IPS-20b (cell line): ENCODE measurements around the gene NIN.

Experiments
- H3K27ac ChIP-seq: one replicate; pipeline ENCODE4 v1.5.1; 2013; ENCODE audit warnings: low read length
- H3K27me3 ChIP-seq: 2 replicates; pipeline ENCODE4 v1.6.1; 2013; ENCODE audit warnings: mild to moderate bottlenecking, low read length, inconsistent platforms; ENCODE audit not compliant: insufficient read depth
- H3K36me3 ChIP-seq: 2 replicates; pipeline ENCODE4 v1.6.1; 2013; ENCODE audit warnings: low read depth, mild to moderate bottlenecking, inconsistent platforms, low read length, moderate library complexity; ENCODE audit not compliant: insufficient read depth
- H3K4me1 ChIP-seq: 2 replicates; pipeline ENCODE4 v1.6.1; 2013; ENCODE audit warnings: mild to moderate bottlenecking, control low read depth, inconsistent platforms, low read length, moderate library complexity; ENCODE audit not compliant: insufficient read depth
- H3K4me3 ChIP-seq: 2 replicates; pipeline ENCODE4 v1.5.1; 2013; ENCODE audit warnings: mild to moderate bottlenecking, low read length, inconsistent platforms
- H3K9ac ChIP-seq: 2 replicates; pipeline ENCODE4 v1.6.1; 2013; ENCODE audit warnings: low read depth, mild to moderate bottlenecking, inconsistent platforms, low read length, moderate library complexity
- H3K9me3 ChIP-seq: 2 replicates; pipeline ENCODE4 v1.6.1; 2013; ENCODE audit warnings: mild to moderate bottlenecking, low read depth, low read length, inconsistent platforms; ENCODE audit not compliant: insufficient read depth

NIN gene

DNA sequence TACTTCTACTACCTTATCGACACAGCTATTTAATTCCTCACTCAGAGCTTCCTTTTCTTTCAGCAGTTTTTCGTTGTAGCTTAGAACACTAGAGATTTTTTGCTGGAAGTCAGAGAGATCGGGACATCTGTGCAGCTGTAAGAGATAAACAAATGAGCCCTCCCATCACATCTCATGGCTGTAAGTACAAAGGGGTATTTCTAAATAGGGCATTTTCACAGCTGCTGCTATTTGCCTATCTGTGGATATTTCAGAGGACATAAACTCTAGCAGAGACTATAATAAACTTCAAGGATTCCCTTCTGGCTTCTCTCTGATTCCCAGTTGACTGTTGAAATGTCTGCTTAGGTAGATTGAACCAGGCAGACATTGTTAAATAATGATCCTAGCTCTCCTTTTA, 86.7 kb downstream of the NIN start:
- Histone ChIP-seq H3K4me1 (no peaks in the 10 kb centered on the region), H3K27ac (no peak overlapping the region), H3K4me3 (no peak overlapping the region), H3K9ac (no peak overlapping the region; the same call in 1 of the 2 replicates), H3K36me3 (peaks cover 37% of the 10 kb centered on the region), H3K27me3 (no peaks in the 10 kb centered on the region), H3K9me3 (no peaks in the 10 kb centered on the region)

DNA sequence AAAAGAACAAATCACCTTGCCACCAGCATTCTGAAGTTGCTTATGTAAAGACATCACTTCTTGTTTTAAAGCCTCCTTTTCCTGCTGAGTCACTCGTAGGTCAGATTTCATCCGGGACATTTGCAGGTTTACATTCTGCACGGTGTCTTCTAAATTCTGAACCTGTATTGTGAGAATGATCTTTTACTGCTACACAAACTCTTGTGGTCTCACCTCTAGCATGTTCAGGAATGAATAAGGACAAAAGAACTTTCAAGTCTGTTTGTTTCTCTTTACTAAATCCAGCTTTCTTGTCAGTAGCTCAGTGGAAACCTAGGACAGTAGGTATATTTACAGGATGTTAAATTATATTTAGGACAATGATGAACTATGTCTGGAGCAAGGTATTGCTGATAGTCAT, 89.4 kb downstream of the NIN start:
- no peak overlapping the region for H3K9ac ChIP-seq
- no peaks in the 10 kb centered on the region for H3K27me3 ChIP-seq
- peaks cover 49% of the 10 kb centered on the region for H3K36me3 ChIP-seq

DNA sequence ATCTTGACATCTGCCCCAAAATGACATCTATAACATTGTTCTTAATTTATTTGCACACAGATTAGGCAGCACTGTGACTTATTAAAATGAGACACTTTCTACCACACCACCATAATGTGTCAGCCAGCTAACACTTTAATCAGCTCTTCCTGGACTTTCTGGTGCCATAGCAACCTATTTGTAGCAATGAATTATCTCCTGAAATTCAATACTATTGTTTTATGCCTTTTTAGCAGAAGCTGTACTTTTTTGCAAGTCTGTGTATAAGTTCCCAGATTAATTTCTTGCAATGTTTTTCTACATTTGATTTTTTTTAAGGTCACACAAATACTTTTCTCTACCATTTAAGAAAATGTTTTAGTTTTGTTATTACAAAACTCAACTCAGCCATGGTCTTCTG, 90.1 kb downstream of the NIN start:
- Histone ChIP-seq H3K27ac (no peak overlapping the region), H3K4me1 (no peaks in the 10 kb centered on the region), H3K9ac (no peak overlapping the region)

More for the DNA sequence above, 89.4 kb downstream of the NIN start:
- Histone ChIP-seq H3K4me3 (no peak overlapping the region), H3K4me1 (no peaks in the 10 kb centered on the region), H3K9me3 (no peaks in the 10 kb centered on the region), H3K27ac (no peak overlapping the region)

DNA sequence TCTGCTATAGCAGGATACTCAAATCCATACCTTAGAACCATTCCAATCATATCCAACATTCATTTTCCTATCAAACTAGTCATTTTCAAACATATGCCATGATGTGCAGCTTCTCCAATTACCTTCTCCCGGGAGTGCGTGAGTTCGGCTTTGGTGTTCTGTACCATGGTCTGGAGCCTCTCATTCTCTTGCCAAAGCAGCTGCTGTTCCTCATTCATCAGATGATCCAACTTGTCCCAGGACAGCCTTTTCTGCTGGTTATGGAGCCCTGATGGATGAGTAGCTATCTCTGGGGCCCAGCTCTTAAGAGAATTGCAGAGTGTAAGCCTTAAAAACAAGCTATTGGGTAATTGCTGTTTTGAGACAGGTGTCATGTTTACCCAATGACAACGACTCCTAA, 91.8 kb downstream of the NIN start:
- Histone ChIP-seq H3K4me3 (no peak overlapping the region), H3K9ac (no peak overlapping the region), H3K9me3 (no peaks in the 10 kb centered on the region), H3K27ac (no peak overlapping the region), H3K4me1 (no peaks in the 10 kb centered on the region), H3K27me3 (no peaks in the 10 kb centered on the region), H3K36me3 (peaks cover 66% of the 10 kb centered on the region)

More for the DNA sequence above, 90.1 kb downstream of the NIN start:
- H3K27me3 ChIP-seq, result no peaks in the 10 kb centered on the region
- H3K4me3 ChIP-seq, result no peak overlapping the region
- H3K36me3 ChIP-seq, result peaks cover 53% of the 10 kb centered on the region
- no peaks in the 10 kb centered on the region for H3K9me3 ChIP-seq

DNA sequence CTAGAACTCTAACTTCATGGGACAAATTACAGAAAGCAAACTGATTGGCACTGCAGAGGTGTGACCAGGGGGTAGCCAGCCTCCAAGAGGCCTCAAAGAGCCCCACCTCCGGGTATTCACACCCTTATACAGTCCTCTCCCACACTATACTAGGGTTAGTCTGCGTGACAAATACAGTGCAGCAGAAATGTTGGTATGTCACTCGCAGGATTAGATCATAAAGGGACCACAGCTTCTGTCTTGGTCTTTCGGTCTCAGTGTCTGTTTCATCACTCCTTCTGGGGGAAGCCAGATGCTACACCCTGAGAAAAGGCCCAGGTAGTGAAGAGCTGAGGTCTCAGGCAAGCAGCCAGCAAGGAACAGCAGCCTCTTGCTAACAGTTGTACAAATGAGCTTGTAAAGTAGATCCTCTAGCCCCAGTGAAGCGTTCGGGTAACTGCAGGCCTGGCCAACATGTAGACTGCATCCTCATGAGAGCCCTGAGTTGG, 94.0 kb downstream of the NIN start:
- Histone ChIP-seq H3K4me1 (no peaks in the 10 kb centered on the region), H3K9me3 (no peaks in the 10 kb centered on the region), H3K4me3 (no peak overlapping the region), H3K27ac (no peak overlapping the region), H3K27me3 (no peaks in the 10 kb centered on the region), H3K9ac (no peak overlapping the region), H3K36me3 (peaks cover 59% of the 10 kb centered on the region)

DNA sequence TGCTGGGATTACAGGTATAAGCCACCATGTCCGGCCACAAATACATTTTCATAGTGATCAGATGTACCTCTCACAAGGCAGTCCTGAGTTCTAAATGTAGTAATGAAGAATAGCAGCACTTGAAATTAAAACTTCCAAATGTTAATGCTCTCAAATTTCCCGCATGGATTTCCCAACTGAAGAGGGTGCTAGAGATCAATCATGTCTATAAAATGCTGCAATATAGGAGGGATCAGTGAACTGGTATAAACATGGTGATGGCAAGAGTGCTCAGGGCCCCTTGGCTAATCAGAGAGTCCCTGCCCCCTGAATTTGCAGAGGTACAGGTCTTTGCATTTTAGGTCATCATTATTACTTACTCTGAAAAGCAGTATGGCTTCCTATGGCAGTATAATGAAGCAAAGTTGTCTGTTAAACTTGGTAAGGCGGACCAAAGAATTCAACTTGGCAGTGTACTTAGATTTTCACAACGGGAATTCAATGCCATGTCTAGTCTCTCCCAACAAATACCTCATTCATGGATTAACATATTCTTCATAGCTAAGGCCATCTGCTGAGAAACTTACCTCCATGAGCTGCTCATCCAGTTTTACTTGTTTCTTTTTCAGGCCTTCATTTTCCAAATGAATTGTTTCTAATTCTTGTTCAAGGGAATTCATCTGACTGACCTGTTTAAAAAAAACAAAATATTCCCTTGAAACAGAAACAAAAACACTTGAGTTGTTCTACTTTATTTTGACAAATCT, 95.8 kb downstream of the NIN start:
- no peaks in the 10 kb centered on the region for H3K4me1 ChIP-seq
- H3K36me3 ChIP-seq, result peaks cover 54% of the 10 kb centered on the region
- H3K9ac ChIP-seq, result no peak overlapping the region
- no peaks in the 10 kb centered on the region for H3K27me3 ChIP-seq
- no peaks in the 10 kb centered on the region for H3K9me3 ChIP-seq
- H3K27ac ChIP-seq, result no peak overlapping the region
- H3K4me3 ChIP-seq, result no peak overlapping the region

DNA sequence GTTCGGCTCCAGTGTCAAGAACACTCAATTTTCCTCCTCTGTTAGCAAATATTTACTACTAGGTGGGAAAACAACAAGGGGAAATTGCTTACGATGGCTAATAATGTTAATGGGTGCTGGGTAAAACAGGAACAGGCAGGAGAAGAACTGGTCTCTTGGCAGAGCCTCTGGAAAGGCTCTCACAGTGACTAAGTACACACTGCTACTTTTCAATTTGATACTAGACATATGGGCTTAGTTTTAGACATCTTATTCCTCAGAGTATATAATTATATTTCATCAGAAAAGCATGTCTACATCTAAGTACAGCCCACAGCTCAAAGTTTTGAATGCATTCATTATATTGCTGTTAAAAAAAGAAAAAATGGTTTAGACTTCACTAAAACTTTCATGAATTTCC, 97.5 kb downstream of the NIN start:
- Histone ChIP-seq H3K9me3 (no peaks in the 10 kb centered on the region), H3K9ac (no peak overlapping the region), H3K27me3 (no peaks in the 10 kb centered on the region), H3K4me1 (no peaks in the 10 kb centered on the region), H3K27ac (no peak overlapping the region), H3K36me3 (peaks cover 67% of the 10 kb centered on the region), H3K4me3 (no peak overlapping the region)

DNA sequence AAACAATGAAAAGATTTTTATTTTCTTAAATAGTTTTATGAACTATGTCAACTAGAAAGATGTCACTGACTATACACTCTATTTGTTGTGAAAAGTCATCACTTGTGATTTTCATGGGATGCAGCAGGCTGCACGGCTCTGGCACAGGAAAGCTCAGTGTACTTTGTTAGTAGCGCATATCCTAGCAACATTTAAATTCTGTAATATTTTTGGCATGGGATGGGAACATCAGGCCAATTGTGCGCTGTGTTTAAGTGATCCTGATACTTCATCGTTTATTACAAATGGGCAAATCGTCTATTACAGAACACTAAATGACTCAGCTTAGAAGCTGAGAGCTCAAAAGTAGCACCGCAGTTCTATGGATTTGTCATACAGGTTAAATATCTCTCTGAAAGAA, 102.1 kb downstream of the NIN start:
- Histone ChIP-seq H3K36me3 (peaks cover 66% of the 10 kb centered on the region), H3K27ac (no peak overlapping the region), H3K4me3 (no peak overlapping the region)

DNA sequence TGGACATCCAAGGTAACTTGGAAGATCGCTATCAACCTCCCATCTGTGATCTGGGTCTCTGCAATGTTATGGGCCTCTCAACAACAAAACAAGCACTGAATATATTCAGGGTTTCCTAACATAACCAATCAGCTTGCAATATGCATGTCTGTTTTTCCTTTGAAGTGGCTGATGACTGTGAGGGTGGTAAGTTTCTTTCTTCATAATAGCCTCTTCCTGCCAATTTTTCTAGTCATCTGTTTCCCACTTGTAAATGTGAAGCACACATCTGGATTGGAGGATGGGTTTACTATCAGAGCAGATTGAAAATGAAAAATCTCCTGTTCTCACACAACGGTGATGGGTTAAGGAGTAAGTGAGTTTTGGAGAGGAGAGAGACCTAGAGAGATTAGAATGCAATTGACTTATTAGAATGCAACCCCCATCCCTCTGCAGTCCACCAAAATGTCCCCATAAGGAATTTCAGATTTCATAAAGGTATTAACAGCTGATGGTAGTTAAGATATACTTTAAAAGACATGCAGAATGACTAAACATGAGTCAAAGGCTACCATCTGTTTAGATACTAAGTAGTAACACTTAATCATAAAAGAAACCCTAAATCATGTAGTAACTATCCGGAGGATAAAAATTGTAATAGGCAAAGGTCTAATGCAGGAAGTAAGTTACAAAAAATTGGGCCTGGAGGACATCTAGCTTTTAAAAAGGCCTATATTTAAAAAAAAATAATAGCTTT, 104.4 kb downstream of the NIN start:
- Histone ChIP-seq H3K27ac (no peak overlapping the region), H3K4me3 (no peak overlapping the region), H3K9ac (no peak overlapping the region), H3K4me1 (no peaks in the 10 kb centered on the region), H3K36me3 (peaks cover 79% of the 10 kb centered on the region), H3K9me3 (no peaks in the 10 kb centered on the region), H3K27me3 (no peaks in the 10 kb centered on the region)

More for the DNA sequence above, 102.1 kb downstream of the NIN start:
- H3K4me1 ChIP-seq, result no peaks in the 10 kb centered on the region
- H3K9ac ChIP-seq, result no peak overlapping the region
- no peaks in the 10 kb centered on the region for H3K27me3 ChIP-seq
- H3K9me3 ChIP-seq, result no peaks in the 10 kb centered on the region

DNA sequence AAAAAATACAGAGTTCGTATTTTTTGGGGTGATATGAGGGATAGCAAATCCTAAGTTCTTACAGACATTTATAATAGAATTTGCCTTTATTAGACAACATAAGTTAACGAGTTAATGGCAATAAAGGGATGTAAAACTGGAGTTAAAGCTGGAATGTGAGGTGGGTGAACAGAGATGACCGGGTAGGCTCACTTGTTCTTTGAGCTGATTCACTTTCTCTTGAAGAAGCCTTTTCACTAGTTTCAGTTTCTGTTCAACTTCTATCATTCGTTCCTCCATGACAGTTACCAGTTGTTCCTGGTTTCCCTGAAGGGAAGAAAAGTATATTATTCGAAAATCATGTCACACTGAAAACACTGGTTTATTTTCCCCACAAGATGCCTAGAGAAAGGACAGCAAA, 105.2 kb downstream of the NIN start:
- no peaks in the 10 kb centered on the region for H3K4me1 ChIP-seq
- H3K27ac ChIP-seq, result no peak overlapping the region
- no peak overlapping the region for H3K4me3 ChIP-seq
- H3K36me3 ChIP-seq, result peaks cover 79% of the 10 kb centered on the region
- H3K27me3 ChIP-seq, result no peaks in the 10 kb centered on the region
- no peaks in the 10 kb centered on the region for H3K9me3 ChIP-seq
- no peak overlapping the region for H3K9ac ChIP-seq

DNA sequence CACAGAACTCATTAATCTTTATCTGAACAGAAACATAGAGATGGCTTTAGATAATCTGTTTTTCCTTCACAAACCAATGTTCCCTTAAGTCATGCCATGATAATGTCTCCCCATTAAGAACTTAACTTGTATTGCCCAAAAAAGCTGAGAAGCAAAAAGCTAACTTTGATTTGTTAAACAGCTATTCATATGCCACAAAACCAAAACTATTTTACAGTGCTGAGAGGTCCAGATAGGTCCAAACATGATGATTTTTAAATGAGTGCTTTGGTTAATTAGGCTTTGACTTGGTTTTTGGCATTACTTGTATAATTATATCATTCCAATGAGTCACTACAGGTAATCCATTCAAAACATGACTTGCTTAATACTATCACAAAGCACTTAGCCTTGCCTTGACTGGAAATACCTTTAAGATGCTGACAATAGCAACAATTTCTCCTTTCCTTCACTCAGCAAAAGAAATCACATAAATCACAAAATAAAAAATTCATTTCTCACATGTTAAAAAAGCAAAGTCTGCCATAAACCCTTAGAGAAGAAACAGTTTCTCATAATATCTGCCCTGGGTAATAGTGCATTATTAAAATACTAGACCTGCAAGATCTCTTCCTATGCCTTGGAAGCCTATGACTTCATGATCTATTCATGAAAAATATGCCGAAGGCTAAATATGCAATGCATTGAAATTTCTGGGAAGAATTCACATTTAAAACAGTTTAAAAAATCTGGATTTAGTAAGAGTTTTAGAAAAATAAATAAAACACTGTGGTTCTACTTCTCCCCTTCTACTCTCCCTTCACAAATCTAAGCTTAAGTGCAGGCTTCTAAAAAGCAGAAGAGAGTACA, 110.8 kb downstream of the NIN start:
- Histone ChIP-seq H3K27ac (no peak overlapping the region), H3K4me3 (no peak overlapping the region), H3K9ac (no peak overlapping the region), H3K27me3 (no peaks in the 10 kb centered on the region), H3K9me3 (no peaks in the 10 kb centered on the region), H3K4me1 (no peaks in the 10 kb centered on the region), H3K36me3 (peaks cover 32% of the 10 kb centered on the region)
